Right ventricle myocardium inferior (tissue), 1 donor: Measurements from ENCODE around the gene CCT8. TPM values are rescaled to one million over a fixed set of nuclear protein-coding genes. Genes with fewer than 3 reads are reported as not detected.
A peak's percentile ranks its signal among the peaks of the same experiment; 100 is the strongest.
"Not testable (repeated sequence)": the region's sequence is repeated elsewhere in the genome, so short reads cannot be mapped to it uniquely, and the experiment has no call there.

Experiments used
- ATAC-seq: fragments of 200-7000 bp; cut with Tn5 transposase; one replicate; pipeline ENCODE4 v1.9.1; 2020; ENCODE audit warnings: mild to moderate bottlenecking, moderate library complexity
- DNase-seq: peaks from one replicate; pipeline ENCODE4 v3.0.0; 2021; ENCODE audit errors: missing footprints
- intact Hi-C: fragments of 100-400 bp; cut with DNase I; formaldehyde crosslinking; loops from one replicate; pipeline ENCODE4 v1.11.0; 2022
- total RNA-seq: library from RNA; stranded (reverse); fragmentation: NEBNext Ultra II Directional; extraction: Animal tissue kit (Norgen Biotek cat#: 25700); gene quantifications from one replicate; pipeline ENCODE4 v1.2.1, GENCODE V29; 2021
- donor health status: DM: no; HTN: yes; CAD: no; lungs with severe emphysema.

Gene CCT8
- total RNA-seq, 1 donor from 2014 or later, result 110 TPM

- ATAC-seq (no peak), DNase-seq (no peak)
- intact Hi-C loops, result no loop called here
Measured at GRCh38 chr21:29080454-29080941, 7.0 kb upstream of the CCT8 start.

DNA sequence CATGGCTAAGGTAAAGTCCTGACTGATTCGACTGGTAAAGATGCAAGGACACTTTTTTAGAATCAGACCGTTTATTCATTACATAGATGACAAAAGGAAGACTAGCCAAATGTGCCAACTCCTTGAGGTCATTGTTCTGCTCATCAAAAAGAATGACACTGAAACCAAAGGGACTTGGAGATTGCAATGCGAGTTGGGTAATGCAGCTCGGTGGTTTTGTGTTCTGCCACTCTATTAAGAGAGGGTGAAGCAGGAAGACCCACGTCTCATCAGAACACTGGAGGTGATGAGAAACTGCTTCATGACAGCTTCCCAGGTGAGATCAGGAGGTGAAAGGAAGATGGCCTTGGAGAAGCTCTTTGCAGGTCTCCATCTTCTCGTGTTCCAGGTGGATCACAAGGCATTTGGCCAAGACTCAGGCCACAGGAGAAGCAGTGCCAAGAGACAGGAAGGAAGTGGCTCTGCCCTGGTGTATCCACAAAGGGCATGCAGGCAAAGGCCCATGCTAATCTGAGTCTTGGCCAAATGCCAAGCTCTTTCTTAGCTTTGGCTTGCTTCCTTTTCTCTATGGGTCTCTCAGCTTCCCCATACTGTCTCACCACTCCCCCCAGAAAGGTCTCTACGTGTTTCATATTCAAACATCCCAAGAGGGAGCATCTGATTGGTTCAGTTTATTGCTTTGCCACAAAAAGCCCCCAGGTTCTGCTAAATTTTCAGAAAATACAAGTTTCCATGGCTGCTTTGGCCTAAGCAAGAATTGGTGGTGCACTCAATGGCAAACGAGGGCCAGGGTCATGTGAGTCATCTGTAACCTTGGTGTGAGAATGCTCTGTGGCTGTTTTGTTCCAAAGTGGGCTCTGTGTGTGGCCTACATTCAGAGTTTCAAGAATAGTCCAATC, 5.7 kb upstream of the CCT8 start:
- no peak for DNase-seq
- ATAC-seq, result peak; percentile 31
- intact Hi-C loops, result loop anchor here (10.0 kb wide), 1 partner anchor 216 kb away; the partner anchor contains the start of gene BACH1

GRCh38 chr21:29077651-29078090, 4.2 kb upstream of the CCT8 start:
- ATAC-seq, result no peak
- intact Hi-C loops, result loop anchor here (10.0 kb wide), 1 partner anchor 217 kb away; the partner anchor contains the start of gene BACH1

GRCh38 chr21:29076731-29077640, 3.5 kb upstream of the CCT8 start:
- ATAC-seq, result not testable (repeated sequence)
- DNase-seq, result peak; percentile 82
- intact Hi-C loops, result loop anchor here (10.0 kb wide), 1 partner anchor 218 kb away; the partner anchor contains the start of gene BACH1

More at GRCh38 chr21:29077651-29078090, 4.2 kb upstream of the CCT8 start:
- no peak for DNase-seq

- ATAC-seq (no peak), DNase-seq (no peak)
- intact Hi-C loops, result loop anchor here (10.0 kb wide), 1 partner anchor 219 kb away; the partner anchor contains the start of gene BACH1
Measured at GRCh38 chr21:29075706-29076466, 2.4 kb upstream of the CCT8 start.

GRCh38 chr21:29074783-29075182, 1.3 kb upstream of the CCT8 start:
- intact Hi-C loops, result loop anchor here (10.0 kb wide), 1 partner anchor 220 kb away; the partner anchor contains the start of gene BACH1
- no peak for DNase-seq
- ATAC-seq, result no peak

DNA sequence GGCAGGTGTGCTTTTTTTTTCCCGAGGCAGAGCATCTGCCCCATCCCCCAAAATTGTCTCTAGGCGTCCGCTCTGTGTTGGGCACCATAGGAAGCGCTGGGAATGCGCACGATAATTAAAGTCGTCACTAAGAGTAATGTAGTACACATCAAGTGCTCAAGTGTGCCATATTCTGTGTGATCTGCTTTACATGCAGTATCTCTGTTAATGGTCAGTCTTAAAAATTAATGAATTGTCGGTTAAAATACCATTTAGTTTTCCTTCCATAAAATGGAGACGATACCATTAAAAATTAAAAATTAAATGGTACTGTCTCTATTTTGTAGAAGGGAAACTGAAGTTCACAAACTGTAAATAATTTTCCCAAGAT, 544 bp upstream of the CCT8 start:
- peak; percentile 35 for ATAC-seq
- intact Hi-C loops, result loop anchor here (10.0 kb wide), 1 partner anchor 221 kb away; the partner anchor contains the start of gene BACH1

DNA sequence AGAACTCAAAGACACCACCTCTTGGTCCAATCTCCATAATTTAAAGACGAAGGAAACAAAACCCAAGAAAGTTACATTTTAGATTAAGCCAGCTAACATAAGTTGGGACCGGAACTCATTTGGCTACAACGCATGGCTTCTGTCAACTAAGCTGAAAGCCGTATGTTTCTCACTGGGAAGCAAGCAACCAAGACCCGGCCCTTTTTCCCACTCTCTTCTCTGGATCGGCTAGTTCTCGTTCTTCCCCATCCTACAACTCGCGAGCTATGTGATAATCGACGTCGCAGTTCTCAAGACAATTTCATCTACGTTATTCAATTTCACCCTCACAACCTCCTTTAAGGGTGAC, 601 bp downstream of the CCT8 start:
- DNase-seq (no peak), ATAC-seq (no peak)
- intact Hi-C loops, result loop anchor here (2.0 to 10.0 kb wide), 2 partner anchors 48 to 222 kb away; partner anchors contain the start of genes BACH1 and USP16

More for the DNA sequence above, 544 bp upstream of the CCT8 start:
- no peak for DNase-seq

DNA sequence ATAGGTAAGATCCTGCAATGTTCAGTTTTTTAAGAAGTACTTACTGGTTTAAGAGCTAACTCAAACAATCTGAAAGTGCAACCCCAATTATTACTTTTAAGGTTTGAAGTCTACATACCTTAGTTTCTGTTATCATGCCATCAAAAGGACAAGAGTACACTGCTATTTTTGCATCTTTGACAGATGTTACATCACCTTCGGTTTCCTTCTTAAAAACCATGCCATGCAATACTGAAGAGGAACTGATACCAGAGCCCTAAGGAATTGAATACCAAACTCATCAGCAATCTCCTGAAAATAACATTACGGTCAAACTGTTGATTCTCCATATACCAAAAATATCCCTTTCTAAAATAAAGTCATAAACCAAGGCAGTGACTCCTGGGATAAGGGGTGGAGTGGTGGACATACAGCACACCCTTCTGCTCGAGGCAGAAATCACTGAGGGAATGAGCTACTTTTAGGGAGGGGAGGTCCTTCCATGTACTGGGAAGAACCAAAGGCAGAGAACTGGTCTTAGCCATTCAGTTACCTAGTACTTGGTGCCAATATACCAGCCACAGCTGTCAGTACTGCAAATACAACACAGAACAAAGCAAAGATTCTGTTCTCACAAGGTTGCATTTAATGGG, 8.5 kb downstream of the CCT8 start:
- intact Hi-C loops, result no loop called here
- DNase-seq (no peak), ATAC-seq (peak; percentile 23)

DNA sequence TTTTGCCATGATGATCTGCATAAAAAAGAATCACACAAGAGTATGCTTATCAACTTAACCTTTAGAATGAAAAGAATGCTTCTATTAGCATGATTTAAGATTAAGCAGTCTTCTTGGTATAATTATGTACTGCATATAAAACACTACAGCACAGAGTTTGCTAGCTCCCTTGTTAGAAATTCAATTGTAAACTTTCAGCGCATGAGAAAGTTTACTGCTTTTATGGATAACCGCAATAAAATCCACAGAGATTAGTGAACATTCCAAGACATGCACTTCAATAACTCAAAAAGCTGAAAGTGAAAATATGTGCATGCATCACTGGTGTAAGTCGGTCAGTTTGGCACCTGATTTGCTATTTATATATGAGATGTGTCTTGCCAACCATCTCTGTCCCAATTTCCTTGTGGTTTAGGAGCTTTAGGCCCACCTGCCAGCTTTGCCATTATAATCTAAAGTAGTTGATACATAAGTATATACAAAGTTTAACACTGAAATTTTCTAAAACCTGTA, 16.9 kb downstream of the CCT8 start:
- DNase-seq (no peak), ATAC-seq (no peak)
- intact Hi-C loops, result no loop called here

DNA sequence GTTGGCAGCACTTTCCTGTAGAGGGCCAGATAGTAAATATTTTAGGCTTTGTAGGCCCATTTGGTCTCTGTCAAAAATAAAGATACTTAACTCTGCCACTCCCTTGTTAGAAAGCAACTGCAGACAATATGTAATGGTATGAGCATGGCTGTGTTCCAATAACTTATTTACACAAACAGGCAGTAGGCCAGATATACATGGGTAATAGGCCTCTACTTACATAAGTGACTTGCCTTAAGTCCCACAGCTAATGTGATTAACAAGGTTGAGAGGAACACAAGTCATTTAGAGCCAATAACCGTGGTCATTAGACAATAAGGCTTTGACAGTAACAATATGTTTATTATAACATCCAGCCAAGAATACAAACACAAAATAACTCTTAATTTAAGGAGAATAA, 17.4 kb downstream of the CCT8 start:
- no peak for DNase-seq
- ATAC-seq, result no peak
- intact Hi-C loops, result no loop called here

- ATAC-seq (no peak), DNase-seq (no peak)
- intact Hi-C loops, result no loop called here
Measured at GRCh38 chr21:29055080-29055479, 18.4 kb downstream of the CCT8 start.

GRCh38 chr21:29053656-29054055, 19.8 kb downstream of the CCT8 start:
- intact Hi-C loops, result no loop called here
- no peak for ATAC-seq
- DNase-seq, result no peak

DNA sequence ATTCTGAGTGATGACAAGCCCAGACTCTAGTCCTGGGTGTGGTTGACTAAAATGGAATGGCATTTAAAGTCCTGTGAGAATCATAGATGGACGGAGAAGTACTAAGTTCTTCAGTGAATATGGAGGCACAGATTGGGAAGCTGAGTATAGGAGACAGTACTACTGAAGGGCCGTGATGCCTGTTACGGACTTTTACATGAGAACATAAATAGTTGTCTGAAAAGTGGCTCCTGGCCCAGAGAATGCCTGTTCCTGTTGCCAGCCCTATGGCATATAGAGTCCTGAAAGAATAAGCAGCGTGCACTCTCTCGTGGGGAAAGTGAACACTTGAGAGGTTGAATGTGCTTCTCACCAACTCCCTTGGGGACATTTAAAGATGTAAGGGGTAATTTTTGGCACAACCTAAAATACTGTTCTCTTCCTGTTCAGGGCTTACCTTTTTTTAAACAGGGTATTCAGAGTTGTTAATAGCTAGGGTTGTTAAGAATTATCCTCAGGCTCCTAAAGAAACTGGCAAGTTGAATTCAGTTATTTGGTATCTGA, 20.4 kb downstream of the CCT8 start:
- no peak for ATAC-seq
- DNase-seq, result no peak
- intact Hi-C loops, result no loop called here

- ATAC-seq, result no peak
- DNase-seq, result no peak
- intact Hi-C loops, result no loop called here
Measured at GRCh38 chr21:29052224-29052623, 21.2 kb downstream of the CCT8 start.

- intact Hi-C loops, result no loop called here
- DNase-seq, result no peak
- no peak for ATAC-seq
Measured at GRCh38 chr21:29034678-29035077, 38.8 kb downstream of the CCT8 start.

DNA sequence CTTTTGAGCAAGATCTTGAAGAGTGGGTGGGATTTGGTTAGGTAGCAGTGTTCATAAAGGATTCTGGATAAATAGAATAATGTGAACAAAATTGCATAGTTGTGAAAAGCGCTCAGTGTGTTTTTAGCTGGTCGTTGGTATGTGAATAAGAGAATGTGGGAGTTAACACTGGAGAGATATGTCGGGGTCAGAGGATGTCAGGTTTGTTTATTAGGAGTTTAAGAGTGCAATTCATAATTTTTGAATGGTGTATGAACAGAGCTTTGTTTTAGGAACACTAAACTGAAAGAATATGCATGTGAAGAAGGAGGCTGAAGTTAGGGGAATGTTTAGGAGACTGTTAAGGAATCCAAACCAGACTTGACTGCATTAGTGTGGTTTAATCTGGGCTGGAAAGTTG, 39.6 kb downstream of the CCT8 start:
- no peak for ATAC-seq
- intact Hi-C loops, result no loop called here
- no peak for DNase-seq
